Heart left ventricle (tissue), 13 donors: ENCODE data around the gene TRIM34.

Source experiments
- CTCF ChIP-seq, 12 donors: fragments of 200-600 bp; sonication (generic) in 4 of 12; IDR thresholded peaks; one replicate each; pipeline versions ENCODE4 v1.5.0 to v1.8.0; 2018 to 2022; ENCODE audit warnings: antibody characterized with exemption in 12 of 12, mild to moderate bottlenecking in 5 of 12
- POLR2A ChIP-seq, 2 donors: fragments of 450-650 bp; IDR thresholded peaks; one replicate each; pipeline ENCODE4 v1.6.1; 2017; ENCODE audit warnings: antibody characterized with exemption in 2 of 2, mild to moderate bottlenecking in 2 of 2, moderate library complexity in 2 of 2
- donor health status: ischemic (EF 13 %, LVEDD 7.1; RV severe dilation, severe dysfunction).
- donor health status: DM: no; HTN: yes; CAD: no.
- donor health status: DM: no; HTN: no; CAD: no.
- donor health status: ischemic (EF 25% LVEDD 6.9; RV normal size, moderate dysfunction).
- donor health status: ischemic (EF 25% LVEDD 5.7; RV mildly dilated, moderate dysfunction).
- donor health status: ischemic (EF 35%, LVEDD 5.7; RV mildly dilated, moderate dysfunction).
- donor health status: nonischemic (EF 11% LVEDD 7.7; RV severe dilation, severe dysfunction).
- donor health status: DM: yes; HTN: yes; CAD: no.
- donor health status: PGD.
- donor health status: ischemic (EF 29% LVEDD 5.4; RV normal size, mild dysfunction).
- donor health status: nonischemic (EF 23%, LVEDD 6.1; RV moderate dilation, normal function).

DNA sequence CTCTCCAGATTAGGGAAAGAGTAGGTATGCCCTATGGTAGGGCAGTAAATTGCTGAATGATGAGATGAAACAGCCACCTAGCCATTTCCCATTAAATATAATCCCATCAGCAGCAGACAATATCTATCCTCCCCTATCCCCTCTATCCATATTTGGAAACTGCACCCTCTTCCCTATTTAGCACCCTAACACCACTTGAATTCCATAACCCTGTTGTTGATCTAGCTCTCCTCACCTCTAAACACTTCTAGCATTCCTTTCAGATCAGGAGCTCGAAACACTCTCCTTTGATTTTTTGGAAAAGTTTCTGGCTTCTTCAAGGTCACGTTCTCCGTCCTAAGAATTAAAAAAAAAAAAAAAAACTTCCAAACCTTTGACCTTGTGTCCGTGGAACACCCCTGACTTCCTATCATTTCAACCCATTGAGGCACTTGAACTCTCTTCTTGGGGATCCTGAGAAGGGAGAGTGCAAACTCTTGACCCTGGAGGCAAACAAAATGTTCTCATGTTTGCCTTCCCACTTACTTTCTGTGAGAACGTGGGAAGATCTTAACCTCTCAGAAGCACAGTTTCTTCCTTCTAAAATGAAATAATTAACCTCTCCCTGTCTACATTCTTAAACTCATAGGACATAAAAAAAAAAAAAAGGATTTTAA lies 41.1 kb downstream of the TRIM34 start:
- no peak for TF ChIP-seq CTCF (IDR thresholded peaks at IDR 0.05)
- no peak for TF ChIP-seq POLR2A (IDR thresholded peaks at IDR 0.05)
